Suprapubic skin (tissue), 4 donors: ENCODE measurements around the gene MPP3.

Experiments used
- CTCF ChIP-seq, 2 donors: fragments of 200-600 bp in 1 of 2; fragments of 450-650 bp in 1 of 2; sonication (generic) in 1 of 2; IDR thresholded peaks; one replicate each; pipeline ENCODE4 v1.5.1; 2016 to 2019; ENCODE audit warnings: antibody characterized with exemption in 2 of 2, mild to moderate bottlenecking in 1 of 2, moderate library complexity in 1 of 2
- POLR2A ChIP-seq, 2 donors: fragments of 450-650 bp; IDR thresholded peaks; one replicate each; pipeline ENCODE4 v1.6.1; 2017; ENCODE audit warnings: antibody characterized with exemption in 2 of 2, mild to moderate bottlenecking in 2 of 2, moderate library complexity in 2 of 2
- POLR2AphosphoS5 ChIP-seq, 3 donors: sonication (generic); formaldehyde crosslinking; IDR thresholded peaks; one replicate each; pipeline ENCODE4 v1.6.1; 2017; ENCODE audit warnings: antibody characterized with exemption in 3 of 3

GRCh38 chr17:43771463-43771862 lies 61.5 kb downstream of the MPP3 start:
- TF ChIP-seq CTCF (IDR thresholded peaks at IDR 0.05) = no peak
- no peak for TF ChIP-seq POLR2A (IDR thresholded peaks at IDR 0.05)
- TF ChIP-seq POLR2AphosphoS5 (IDR thresholded peaks at IDR 0.05) = no peak
